H1 (cell line): ENCODE measurements around the gene UCN3.

Experiments
- EP300 ChIP-seq, 2 experiments: IDR thresholded peaks; 1 replicate in 1 of 2; 2 replicates in 1 of 2; pipeline ENCODE4 v1.6.1; 2011 to 2012; ENCODE audit warnings: low read depth in 2 of 2, low read length in 2 of 2, mild to moderate bottlenecking in 2 of 2, borderline replicate concordance in 1 of 2, inconsistent platforms in 1 of 2, moderate library complexity in 1 of 2
- EZH2 ChIP-seq: fragments of 200-600 bp; sonication (generic); IDR thresholded peaks from 2 replicates; pipeline ENCODE4 v1.7.1; 2012; ENCODE audit warnings: low read depth, mild to moderate bottlenecking, moderate library complexity, low read length, inconsistent platforms; ENCODE audit not compliant: severe bottlenecking
- FOSL1 ChIP-seq: IDR thresholded peaks from 2 replicates; pipeline ENCODE4 v1.6.1; 2011; ENCODE audit warnings: mild to moderate bottlenecking, low read depth, low read length, moderate library complexity; ENCODE audit not compliant: insufficient read depth
- POLR2A ChIP-seq, 2 experiments: IDR thresholded peaks; 1 replicate in 1 of 2; 2 replicates in 1 of 2; pipeline ENCODE4 v1.6.1; 2011; ENCODE audit warnings: low read depth in 2 of 2, low read length in 2 of 2, mild to moderate bottlenecking in 2 of 2; ENCODE audit errors: control extremely low read depth in 1 of 2
- RAD21 ChIP-seq, 2 experiments: IDR thresholded peaks in 1 of 2; conservative IDR thresholded peaks in 1 of 2; 2 replicates each; pipeline ENCODE4 v1.6.1; 2011; ENCODE audit warnings: low read depth in 2 of 2, low read length in 2 of 2, improper control_type of control experiment in 1 of 2, inconsistent platforms in 1 of 2, mild to moderate bottlenecking in 1 of 2, moderate library complexity in 1 of 2
- SIN3A ChIP-seq, 2 experiments: IDR thresholded peaks in 1 of 2; conservative IDR thresholded peaks in 1 of 2; 2 replicates each; pipeline ENCODE4 v1.6.1; 2011 to 2012; ENCODE audit warnings: low read length in 2 of 2, improper control_type of control experiment in 1 of 2, low read depth in 1 of 2, mild to moderate bottlenecking in 1 of 2
- SIRT6 ChIP-seq: IDR thresholded peaks from one replicate; pipeline ENCODE4 v1.7.1; 2012; ENCODE audit warnings: low read length, inconsistent platforms
- YY1 ChIP-seq: IDR thresholded peaks from 2 replicates; pipeline ENCODE4 v1.6.1; 2011; ENCODE audit warnings: low read depth, mild to moderate bottlenecking, low read length
- ZNF274 ChIP-seq: IDR thresholded peaks from 2 replicates; pipeline ENCODE4 v1.7.0; 2012; ENCODE audit warnings: low read length, borderline replicate concordance; ENCODE audit errors: extremely low read depth
- TF ChIP-seq, protein P1 (sequence below), 3 experiments: IDR thresholded peaks; 1 replicate in 2 of 3; 2 replicates in 1 of 3; pipeline versions ENCODE4 v1.5.1 to v1.6.1; 2011; ENCODE audit warnings: low read length in 3 of 3, mild to moderate bottlenecking in 3 of 3, inconsistent platforms in 2 of 3, low read depth in 1 of 3, moderate library complexity in 1 of 3; ENCODE audit not compliant: insufficient read depth in 1 of 3; ENCODE audit errors: control extremely low read depth in 1 of 3

DNA sequence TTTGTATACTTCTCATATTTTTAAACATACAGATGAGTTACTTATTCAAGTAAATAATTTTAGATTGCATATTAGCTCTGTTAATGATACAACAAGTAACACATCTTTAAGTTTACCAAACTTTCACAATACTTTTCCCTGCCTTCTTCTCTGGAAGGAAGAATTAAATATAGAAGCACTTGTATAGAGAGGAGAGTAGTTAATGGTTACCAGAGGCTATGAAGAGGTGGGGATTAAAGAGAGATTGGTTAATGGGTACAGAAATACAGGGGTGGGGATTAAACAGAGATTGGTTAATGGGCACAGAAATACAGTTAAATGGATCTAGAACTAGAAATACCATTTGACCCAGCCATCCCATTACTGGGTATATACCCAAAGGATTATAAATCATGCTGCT, 20.0 kb upstream of the UCN3 start:
- TF ChIP-seq EP300 (IDR thresholded peaks at IDR 0.05; ENCODE audit: borderline replicate concordance in 1 of 2, low read depth in 2 of 2, low read length in 2 of 2), result no peak
- TF ChIP-seq EZH2, result no peak
- TF ChIP-seq, protein P1, sequence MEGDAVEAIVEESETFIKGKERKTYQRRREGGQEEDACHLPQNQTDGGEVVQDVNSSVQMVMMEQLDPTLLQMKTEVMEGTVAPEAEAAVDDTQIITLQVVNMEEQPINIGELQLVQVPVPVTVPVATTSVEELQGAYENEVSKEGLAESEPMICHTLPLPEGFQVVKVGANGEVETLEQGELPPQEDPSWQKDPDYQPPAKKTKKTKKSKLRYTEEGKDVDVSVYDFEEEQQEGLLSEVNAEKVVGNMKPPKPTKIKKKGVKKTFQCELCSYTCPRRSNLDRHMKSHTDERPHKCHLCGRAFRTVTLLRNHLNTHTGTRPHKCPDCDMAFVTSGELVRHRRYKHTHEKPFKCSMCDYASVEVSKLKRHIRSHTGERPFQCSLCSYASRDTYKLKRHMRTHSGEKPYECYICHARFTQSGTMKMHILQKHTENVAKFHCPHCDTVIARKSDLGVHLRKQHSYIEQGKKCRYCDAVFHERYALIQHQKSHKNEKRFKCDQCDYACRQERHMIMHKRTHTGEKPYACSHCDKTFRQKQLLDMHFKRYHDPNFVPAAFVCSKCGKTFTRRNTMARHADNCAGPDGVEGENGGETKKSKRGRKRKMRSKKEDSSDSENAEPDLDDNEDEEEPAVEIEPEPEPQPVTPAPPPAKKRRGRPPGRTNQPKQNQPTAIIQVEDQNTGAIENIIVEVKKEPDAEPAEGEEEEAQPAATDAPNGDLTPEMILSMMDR (IDR thresholded peaks at IDR 0.05; ENCODE audit: control extremely low read depth in 1 of 3, insufficient read depth in 1 of 3, low read depth in 1 of 3, low read length in 3 of 3), result no peak
- TF ChIP-seq SIRT6, result no peak
- no peak for TF ChIP-seq POLR2A (IDR thresholded peaks at IDR 0.05; ENCODE audit: control extremely low read depth in 1 of 2, low read depth in 2 of 2, low read length in 2 of 2)
- TF ChIP-seq FOSL1, result no peak
- TF ChIP-seq ZNF274, result no peak
- TF ChIP-seq SIN3A (conservative IDR thresholded peaks at IDR 0.05 in 1 of 2, IDR thresholded peaks at IDR 0.05 in 1 of 2; ENCODE audit: low read depth in 1 of 2, low read length in 2 of 2), result no peak
- no peak for TF ChIP-seq RAD21 (IDR thresholded peaks at IDR 0.05 in 1 of 2, conservative IDR thresholded peaks at IDR 0.05 in 1 of 2; ENCODE audit: low read depth in 2 of 2, low read length in 2 of 2)
- TF ChIP-seq YY1, result no peak
